Measurements from ENCODE around the gene ENDOV. TPM values are rescaled to one million over a fixed set of nuclear protein-coding genes. Genes with fewer than 3 reads are reported as not detected.

The ENDOV gene
- total RNA-seq, 4 donors from 2014 or later, result 6.9 to 16.6 (median 8.1) TPM

DNA sequence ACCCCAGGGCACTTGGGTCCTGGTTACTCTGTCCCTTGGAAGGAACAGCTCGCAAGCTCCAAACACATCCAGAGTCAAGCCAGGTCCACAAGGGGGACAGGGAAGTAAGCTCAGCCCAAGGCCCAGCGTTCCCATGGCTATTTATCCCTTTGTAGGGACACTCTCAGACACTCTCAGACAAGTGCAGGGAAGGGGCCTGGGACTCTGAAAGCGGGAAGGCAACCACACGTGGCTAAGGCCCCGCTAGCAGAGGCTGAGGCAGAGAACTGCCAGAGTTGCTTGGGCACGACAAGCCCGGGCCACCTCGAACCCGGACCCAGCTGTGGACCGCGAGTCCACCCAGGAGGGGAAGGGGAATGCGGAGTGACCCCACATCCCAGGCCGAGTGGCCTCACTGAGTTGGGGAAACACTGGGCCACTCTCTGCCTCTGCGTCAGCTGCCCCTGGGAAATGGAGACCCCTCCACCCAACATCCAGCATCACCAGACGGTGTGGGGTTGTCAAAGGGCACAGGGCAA is 51.3 kb downstream of the ENDOV start:
- DNase-seq (ENCODE audit: low spot score), result no peak

GRCh38 chr17:80468242-80468641 is 53.3 kb downstream of the ENDOV start:
- TF ChIP-seq CTCF (IDR thresholded peaks at IDR 0.05), result no peak
- DNase-seq (ENCODE audit: low spot score) (no peak), ATAC-seq (ENCODE audit: low FRiP score) (no peak)

More for the DNA sequence above, 51.3 kb downstream of the ENDOV start:
- no peak for ATAC-seq (ENCODE audit: low FRiP score)
- TF ChIP-seq CTCF (IDR thresholded peaks at IDR 0.05), result no peak

DNA sequence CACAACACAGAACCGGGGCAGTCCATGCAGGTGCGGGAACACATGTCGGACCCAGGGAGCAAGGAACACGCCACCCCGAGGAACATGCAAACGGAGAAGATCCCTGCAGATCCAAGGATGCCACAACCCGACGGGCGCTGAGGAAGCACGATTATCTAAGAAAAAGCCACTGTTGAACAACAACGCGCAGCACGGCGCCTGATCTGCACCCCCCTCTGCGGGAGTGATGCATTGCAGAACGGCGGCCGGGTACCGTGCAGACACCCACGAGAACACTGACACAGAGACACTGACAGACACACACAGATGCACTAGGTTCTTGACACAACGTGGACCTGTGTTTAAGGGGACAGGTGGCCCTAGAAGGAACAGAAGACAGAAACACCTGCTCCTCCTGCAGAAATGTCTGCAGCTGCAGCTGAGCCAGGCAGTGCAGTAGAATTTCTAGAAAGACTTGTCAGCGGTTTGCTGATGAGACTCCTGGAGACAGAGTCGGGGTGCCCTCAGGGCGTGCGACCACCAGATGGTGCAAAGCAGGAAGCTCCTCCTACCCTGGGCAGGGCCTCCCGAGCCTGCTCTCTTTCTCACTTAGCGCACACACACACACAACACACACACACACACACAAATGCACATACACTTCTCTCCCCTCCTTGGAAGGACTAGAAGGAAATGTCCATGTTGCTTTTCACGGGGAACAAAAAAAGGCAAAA is 54.0 kb downstream of the ENDOV start:
- TF ChIP-seq CTCF (IDR thresholded peaks at IDR 0.05), result no peak
- ATAC-seq (ENCODE audit: low FRiP score), result no peak
- no peak for DNase-seq (ENCODE audit: low spot score)

GRCh38 chr17:80469667-80470066 is 54.7 kb downstream of the ENDOV start:
- ATAC-seq (ENCODE audit: low FRiP score), result no peak
- no peak for DNase-seq (ENCODE audit: low spot score)
- no peak for TF ChIP-seq CTCF (IDR thresholded peaks at IDR 0.05)

DNA sequence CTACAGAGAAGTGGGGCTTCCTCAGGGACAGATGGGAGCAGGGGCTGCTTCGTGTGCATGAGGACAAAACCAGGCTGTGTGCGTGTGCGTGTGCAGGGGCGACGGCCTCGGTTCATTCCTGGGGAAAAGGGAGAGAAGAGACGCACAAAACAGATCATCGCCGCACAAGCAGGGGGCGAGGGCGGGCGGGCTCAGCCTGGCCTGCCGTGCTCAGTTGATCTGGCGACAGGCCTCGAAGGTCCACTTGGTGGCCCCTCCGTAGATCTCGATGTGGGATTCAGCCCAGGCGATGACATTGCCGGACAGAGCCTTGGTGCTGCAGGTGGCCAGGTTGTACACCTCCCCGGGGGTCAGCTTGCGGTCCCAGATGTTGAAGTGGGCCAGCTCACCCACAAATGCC is 55.6 kb downstream of the ENDOV start:
- DNase-seq (ENCODE audit: low spot score), result no peak
- TF ChIP-seq CTCF (IDR thresholded peaks at IDR 0.05), result no peak
- ATAC-seq (ENCODE audit: low FRiP score), result no peak

GRCh38 chr17:80471922-80472321 is 57.0 kb downstream of the ENDOV start:
- DNase-seq (ENCODE audit: low spot score) (no peak), ATAC-seq (ENCODE audit: low FRiP score) (no peak)
- no peak for TF ChIP-seq CTCF (IDR thresholded peaks at IDR 0.05)

DNA sequence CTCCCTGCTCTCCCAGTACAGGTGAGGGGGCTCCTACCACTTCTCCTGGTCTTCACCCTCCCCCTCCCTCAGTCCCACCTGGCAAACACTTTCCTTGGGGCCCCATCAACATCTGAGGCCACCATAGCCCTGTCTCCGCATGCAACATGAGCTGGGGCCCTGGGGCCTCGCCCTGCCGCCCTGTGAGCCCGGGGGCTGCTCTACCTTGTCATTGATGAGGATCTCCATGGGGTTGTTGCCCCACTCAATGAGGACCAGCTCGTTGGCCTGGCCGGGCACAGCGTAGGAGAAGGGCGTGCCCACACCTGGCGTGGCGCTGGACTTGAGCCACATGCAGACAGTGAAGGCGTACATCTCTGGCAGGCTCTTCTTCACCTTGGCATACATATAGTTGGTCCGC is 58.0 kb downstream of the ENDOV start:
- no peak for TF ChIP-seq CTCF (IDR thresholded peaks at IDR 0.05)
- ATAC-seq (ENCODE audit: low FRiP score) (no peak), DNase-seq (ENCODE audit: low spot score) (no peak)

Measured in omental fat pad (tissue), 4 donors.